Thoracic aorta (tissue), 2 donors: ENCODE data around the gene EVA1C. TPM values are rescaled to one million over a fixed set of nuclear protein-coding genes. Genes with fewer than 3 reads are reported as not detected.
"Not testable (repeated sequence)": the region's sequence is repeated elsewhere in the genome, so short reads cannot be mapped to it uniquely, and the experiment has no call there.

Experiments used
- ATAC-seq: fragments of 150-250 bp; one replicate; pipeline ENCODE4 v1.8.0; 2017; ENCODE audit warnings: low read depth; ENCODE audit not compliant: insufficient number of reproducible peaks, low FRiP score
- DNase-seq: peaks from one replicate; pipeline ENCODE4 v3.0.0-alpha.2; 2020; ENCODE audit warnings: low spot score
- H3K27ac ChIP-seq, 2 donors: fragments of 200-600 bp; sonication (generic); 1 replicate in 1 of 2; 2 replicates in 1 of 2; pipeline ENCODE4 v1.5.1; 2016; ENCODE audit warnings: mild to moderate bottlenecking in 2 of 2, moderate library complexity in 2 of 2
- H3K27me3 ChIP-seq: fragments of 200-600 bp; sonication (generic); replicated peaks from 2 replicates; pipeline ENCODE4 v1.6.0; 2016; ENCODE audit warnings: mild to moderate bottlenecking; ENCODE audit not compliant: insufficient read depth
- H3K36me3 ChIP-seq: fragments of 200-600 bp; sonication (generic); one replicate; pipeline ENCODE4 v1.5.1; 2016
- H3K4me1 ChIP-seq, 2 donors: fragments of 200-600 bp; sonication (generic); 1 replicate in 1 of 2; 2 replicates in 1 of 2; pipeline versions ENCODE4 v1.5.1 to v1.6.0; 2016; ENCODE audit warnings: low read depth in 2 of 2, mild to moderate bottlenecking in 1 of 2; ENCODE audit not compliant: control insufficient read depth in 1 of 2
- H3K4me3 ChIP-seq: fragments of 200-600 bp; sonication (generic); 2 replicates; pipeline ENCODE4 v1.5.1; 2016; ENCODE audit warnings: mild to moderate bottlenecking
- H3K9me3 ChIP-seq: fragments of 200-600 bp; sonication (generic); 2 replicates; pipeline ENCODE4 v1.5.1; 2016
- total RNA-seq, 2 donors: library from RNA; depleted of rRNA; stranded (reverse); fragments of >200 nt; gene quantifications; one replicate each; pipeline versions ENCODE4 v1.1.0 to v1.2.3, GENCODE V29; 2016
- TF ChIP-seq, protein P1 (sequence below): fragments of 200-600 bp; sonication (generic); IDR thresholded peaks from one replicate; pipeline ENCODE4 v1.5.1; 2019; ENCODE audit warnings: antibody characterized with exemption

Gene EVA1C
- total RNA-seq, 2 donors from 2014 or later = 81.2 to 115 TPM

DNA sequence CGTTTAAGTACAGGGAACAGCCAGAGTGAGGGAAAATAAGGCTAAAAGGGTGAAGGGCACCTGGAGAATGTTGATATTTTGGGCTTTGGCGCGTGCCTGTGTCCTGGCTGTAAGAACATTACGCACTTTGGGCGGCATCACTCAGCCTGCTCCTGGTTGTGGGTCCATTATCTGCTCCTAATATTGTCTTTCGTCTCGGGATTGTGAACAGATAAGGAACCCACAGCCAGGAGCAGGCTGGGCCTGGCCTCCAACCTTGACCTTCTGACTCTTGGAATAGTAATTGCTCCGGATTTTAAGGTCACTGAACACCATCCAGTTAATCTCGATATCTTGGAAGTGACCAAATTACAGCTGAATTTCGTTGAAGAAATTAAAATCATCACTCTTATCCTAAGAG is 111.0 kb downstream of the EVA1C start:
- TF ChIP-seq, protein P1, sequence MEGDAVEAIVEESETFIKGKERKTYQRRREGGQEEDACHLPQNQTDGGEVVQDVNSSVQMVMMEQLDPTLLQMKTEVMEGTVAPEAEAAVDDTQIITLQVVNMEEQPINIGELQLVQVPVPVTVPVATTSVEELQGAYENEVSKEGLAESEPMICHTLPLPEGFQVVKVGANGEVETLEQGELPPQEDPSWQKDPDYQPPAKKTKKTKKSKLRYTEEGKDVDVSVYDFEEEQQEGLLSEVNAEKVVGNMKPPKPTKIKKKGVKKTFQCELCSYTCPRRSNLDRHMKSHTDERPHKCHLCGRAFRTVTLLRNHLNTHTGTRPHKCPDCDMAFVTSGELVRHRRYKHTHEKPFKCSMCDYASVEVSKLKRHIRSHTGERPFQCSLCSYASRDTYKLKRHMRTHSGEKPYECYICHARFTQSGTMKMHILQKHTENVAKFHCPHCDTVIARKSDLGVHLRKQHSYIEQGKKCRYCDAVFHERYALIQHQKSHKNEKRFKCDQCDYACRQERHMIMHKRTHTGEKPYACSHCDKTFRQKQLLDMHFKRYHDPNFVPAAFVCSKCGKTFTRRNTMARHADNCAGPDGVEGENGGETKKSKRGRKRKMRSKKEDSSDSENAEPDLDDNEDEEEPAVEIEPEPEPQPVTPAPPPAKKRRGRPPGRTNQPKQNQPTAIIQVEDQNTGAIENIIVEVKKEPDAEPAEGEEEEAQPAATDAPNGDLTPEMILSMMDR = no peak
- DNase-seq (no peak), ATAC-seq (no peak)
- Histone ChIP-seq H3K27ac (peak overlapping the region; percentile 68 to 75), H3K36me3 (no peaks in the 10 kb centered on the region), H3K9me3 (no peaks in the 10 kb centered on the region), H3K4me3 (no peak overlapping the region), H3K27me3 (no peaks in the 10 kb centered on the region), H3K4me1 (peaks cover 26 to 63% of the 10 kb centered on the region in 2 donors)

DNA sequence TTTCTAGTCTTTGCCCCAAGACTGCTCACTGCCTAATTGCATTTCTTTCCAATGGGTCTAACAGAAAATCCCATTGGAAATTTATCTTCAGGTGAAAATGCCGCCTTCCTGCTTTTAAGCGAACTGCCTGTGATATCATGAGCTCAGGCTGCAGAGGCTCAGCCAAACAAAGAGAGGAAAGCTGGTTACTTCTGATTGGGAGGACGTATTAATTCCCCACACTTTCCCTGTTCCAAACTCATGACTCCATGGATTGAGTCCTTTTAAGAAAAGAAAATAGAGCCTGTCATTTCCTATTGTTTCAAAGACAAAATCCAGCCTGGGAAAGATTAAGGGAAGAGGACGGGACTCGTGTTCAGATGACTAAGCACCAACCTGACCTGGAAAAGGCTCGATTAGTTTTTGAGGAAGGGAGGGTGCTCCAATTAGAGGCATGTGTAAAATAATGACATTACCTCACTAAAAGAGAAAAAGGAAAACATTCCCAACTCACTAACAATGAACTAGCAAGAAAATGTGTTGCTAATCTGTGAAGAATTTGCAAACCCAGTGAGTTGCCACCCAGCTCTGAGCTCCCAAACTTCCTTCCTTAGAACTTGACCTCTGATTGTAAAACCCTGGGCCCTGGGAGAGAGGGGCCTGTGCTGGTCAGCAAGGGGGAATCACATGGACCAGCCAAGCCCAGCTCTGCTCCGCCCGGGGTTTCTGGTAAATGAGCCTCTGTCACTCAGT is 111.6 kb downstream of the EVA1C start:
- DNase-seq = no peak
- peak; percentile 67 for ATAC-seq
- Histone ChIP-seq H3K36me3 (no peaks in the 10 kb centered on the region), H3K4me3 (no peak overlapping the region), H3K9me3 (no peaks in the 10 kb centered on the region), H3K4me1 (peaks cover 26 to 60% of the 10 kb centered on the region in 2 donors), H3K27ac (peak overlapping the region; percentile 68 to 75), H3K27me3 (no peaks in the 10 kb centered on the region)
- TF ChIP-seq, protein P1 = no peak

DNA sequence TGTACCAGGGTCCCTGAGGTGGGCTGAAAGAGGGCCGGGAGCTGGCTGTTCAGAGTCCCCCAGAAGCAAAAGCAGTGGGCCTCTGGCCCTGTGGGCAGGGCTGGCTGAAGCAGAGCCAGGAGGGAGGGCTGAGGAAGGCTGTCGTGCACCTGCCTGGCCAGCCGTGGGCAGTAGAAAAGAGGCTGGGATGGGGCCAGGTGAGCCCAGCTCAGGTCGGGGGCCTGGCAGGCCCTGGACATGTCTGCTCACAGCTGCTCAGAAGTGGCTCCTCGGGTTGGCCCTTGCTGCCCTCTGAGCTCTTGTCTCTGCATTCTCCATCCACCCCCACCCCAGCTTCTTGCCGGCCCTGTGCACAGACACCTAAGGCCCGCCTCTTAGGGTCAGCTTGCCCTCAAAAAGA is 112.8 kb downstream of the EVA1C start:
- H3K36me3 ChIP-seq = no peaks in the 10 kb centered on the region
- no peak overlapping the region for H3K4me3 ChIP-seq
- DNase-seq (no peak), ATAC-seq (no peak)
- TF ChIP-seq, protein P1 = no peak
- H3K4me1 ChIP-seq = peaks cover 26 to 49% of the 10 kb centered on the region in 2 donors
- H3K9me3 ChIP-seq = no peaks in the 10 kb centered on the region
- H3K27me3 ChIP-seq = no peaks in the 10 kb centered on the region
- peak overlapping the region; percentile 68 to 75 for H3K27ac ChIP-seq

DNA sequence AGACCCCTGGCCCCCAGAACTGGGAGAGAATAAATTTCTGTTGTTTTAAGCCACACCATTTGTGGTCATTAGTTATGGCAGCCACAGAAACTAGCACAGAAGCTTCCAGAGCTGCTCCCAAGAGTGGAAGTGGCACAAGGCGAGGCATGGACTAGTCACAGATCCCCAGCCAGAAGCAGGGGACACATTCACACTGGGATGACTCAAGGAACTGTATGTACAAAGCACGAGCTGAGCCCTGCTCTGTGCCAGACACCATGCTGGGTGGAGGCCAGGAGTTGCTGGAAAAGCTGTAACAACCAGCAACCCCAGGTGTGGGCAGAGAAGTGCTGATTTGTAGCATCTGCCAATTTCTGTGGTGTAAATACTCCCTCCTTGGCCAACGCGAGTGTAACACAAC is 117.2 kb downstream of the EVA1C start:
- peaks cover 4 to 5% of the 10 kb centered on the region in 2 donors for H3K4me1 ChIP-seq
- ATAC-seq (no peak), DNase-seq (no peak)
- H3K36me3 ChIP-seq = no peaks in the 10 kb centered on the region
- H3K27me3 ChIP-seq = no peaks in the 10 kb centered on the region
- no peak overlapping the region for H3K4me3 ChIP-seq
- H3K9me3 ChIP-seq = no peaks in the 10 kb centered on the region
- TF ChIP-seq, protein P1 = no peak
- no peak overlapping the region for H3K27ac ChIP-seq

DNA sequence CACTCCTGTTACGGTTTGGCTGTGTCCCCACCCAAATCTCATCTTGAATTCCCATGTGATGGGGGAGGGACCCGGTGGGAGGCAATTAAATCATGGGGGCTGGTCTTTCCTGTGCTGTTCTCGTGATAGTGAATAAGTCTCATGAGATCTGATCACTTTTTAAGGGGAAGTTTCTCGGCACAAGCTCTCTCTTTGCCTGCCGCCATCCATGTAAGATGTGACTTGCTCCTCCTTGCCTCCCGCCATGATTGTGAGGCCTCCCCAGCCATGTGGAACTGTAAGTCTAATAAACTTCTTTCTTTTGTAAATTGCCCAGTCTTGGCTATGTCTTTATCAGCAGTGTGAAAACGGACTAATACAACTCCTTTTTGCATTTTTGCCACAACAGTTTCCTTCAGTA is 118.3 kb downstream of the EVA1C start:
- not testable (repeated sequence) for H3K27ac ChIP-seq, DNase-seq, ATAC-seq, H3K4me3 ChIP-seq, H3K27me3 ChIP-seq, H3K9me3 ChIP-seq, H3K4me1 ChIP-seq, H3K36me3 ChIP-seq

DNA sequence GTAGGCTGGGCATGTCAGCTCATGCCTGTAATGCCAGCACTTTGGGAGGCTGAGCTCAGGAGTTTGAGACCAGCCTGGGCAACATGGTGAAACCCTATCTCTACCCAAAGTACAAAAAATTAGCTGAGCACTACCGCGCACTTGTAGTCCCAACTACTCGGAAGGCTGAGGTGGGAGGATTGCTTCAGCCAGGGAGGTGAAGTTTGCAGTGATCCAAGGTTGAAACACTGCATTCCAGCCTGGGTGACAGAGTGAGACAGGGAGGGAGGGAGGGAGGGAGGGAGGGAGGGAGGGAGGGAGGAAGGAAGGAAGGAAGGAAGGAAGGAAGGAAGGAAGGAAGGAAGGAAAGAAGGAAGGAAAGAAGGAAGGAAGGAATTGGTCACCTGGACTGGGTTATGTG is 119.1 kb downstream of the EVA1C start:
- not testable (repeated sequence) for H3K36me3 ChIP-seq, H3K4me3 ChIP-seq, ATAC-seq, DNase-seq, H3K27me3 ChIP-seq, H3K9me3 ChIP-seq, H3K27ac ChIP-seq, H3K4me1 ChIP-seq
